Measurements from ENCODE around the gene RPS21. TPM values are rescaled to one million over a fixed set of nuclear protein-coding genes. Genes with fewer than 3 reads are reported as not detected.

The RPS21 gene
- total RNA-seq, 1 experiment from 2014 or later, result 1,088 TPM

Other genes starting within 250 kb of the RPS21 start
- 592 and 662 TPM in 2 replicates for gene PSMA7, start 243.7 kb upstream of the RPS21 start, total RNA-seq (2014; rRNA removed; shearing (Covaris generic))
- gene SS18L1, start 243.3 kb upstream of the RPS21 start, total RNA-seq (2014; rRNA removed; shearing (Covaris generic)), result 20.6 and 23.9 TPM in 2 replicates
- gene MTG2, start 204.1 kb upstream of the RPS21 start, total RNA-seq (2014; rRNA removed; shearing (Covaris generic)), result 27.1 and 29.6 TPM in 2 replicates
- not detected in 2 replicates for gene HRH3, start 166.8 kb upstream of the RPS21 start, total RNA-seq (2014; rRNA removed; shearing (Covaris generic))
- gene OSBPL2, start 148.6 kb upstream of the RPS21 start, total RNA-seq (2014; rRNA removed; shearing (Covaris generic)), result 23.5 and 24.0 TPM in 2 replicates
- gene ADRM1, start 84.1 kb upstream of the RPS21 start, total RNA-seq (2014; rRNA removed; shearing (Covaris generic)), result 173 and 200 TPM in 2 replicates
- gene LAMA5, start 19.8 kb upstream of the RPS21 start, total RNA-seq (2014; rRNA removed; shearing (Covaris generic)), result 4.1 and 6.8 TPM in 2 replicates
- gene CABLES2, start 20.2 kb downstream of the RPS21 start, total RNA-seq (2014; rRNA removed; shearing (Covaris generic)), result 2.9 TPM in 2 replicates
- 0.03 TPM in 1 of 2 replicates, not detected in the other for gene RBBP8NL, start 40.4 kb downstream of the RPS21 start, total RNA-seq (2014; rRNA removed; shearing (Covaris generic))
- gene GATA5, start 88.9 kb downstream of the RPS21 start, total RNA-seq (2014; rRNA removed; shearing (Covaris generic)), result 0.18 TPM in 1 of 2 replicates, not detected in the other